Sigmoid colon (tissue), 4 donors: Measurements from ENCODE around the gene MKRN3.

Source experiments
- CTCF ChIP-seq, 4 experiments: fragments of 450-650 bp in 3 of 4; fragments of 200-600 bp in 1 of 4; IDR thresholded peaks; one replicate each; pipeline ENCODE4 v1.5.1; 2016 to 2019; ENCODE audit warnings: antibody characterized with exemption in 4 of 4, mild to moderate bottlenecking in 3 of 4, moderate library complexity in 2 of 4
- POLR2A ChIP-seq, 2 donors: fragments of 450-650 bp; IDR thresholded peaks; one replicate each; pipeline ENCODE4 v1.6.1; 2016; ENCODE audit warnings: antibody characterized with exemption in 2 of 2, mild to moderate bottlenecking in 2 of 2, moderate library complexity in 2 of 2
- POLR2AphosphoS5 ChIP-seq, 4 donors: sonication (generic); formaldehyde crosslinking; IDR thresholded peaks; one replicate each; pipeline ENCODE4 v1.6.1; 2017; ENCODE audit warnings: antibody characterized with exemption in 4 of 4

- no peak for TF ChIP-seq POLR2A (IDR thresholded peaks at IDR 0.05)
- TF ChIP-seq CTCF (IDR thresholded peaks at IDR 0.05), result no peak
- TF ChIP-seq POLR2AphosphoS5 (IDR thresholded peaks at IDR 0.05), result no peak
Measured at GRCh38 chr15:23589012-23589411, 23.5 kb downstream of the MKRN3 start.
